AG04449 (cell line): ENCODE results near the gene GPR137B.
A peak's percentile ranks its signal among the peaks of the same experiment; 100 is the strongest.

Experiments used
- CTCF ChIA-PET: fragments of 350-600 bp; formaldehyde crosslinking; extraction: SDS; loops from one replicate; lab custom pipeline; 2021; ENCODE audit warnings: antibody characterized with exemption; lab: Yijun Ruan, JAX
- POLR2A ChIA-PET: fragments of 400-600, 350-600 bp; formaldehyde crosslinking; extraction: SDS; loops from one replicate; lab custom pipeline; 2020; ENCODE audit warnings: antibody characterized with exemption, inconsistent platforms; lab: Yijun Ruan, JAX
- DNase-seq: peaks from one replicate; pipeline ENCODE4 v3.0.0-alpha.2; 2010; ENCODE audit warnings: low read depth, low spot score
- H3K4me3 ChIP-seq: 2 replicates; pipeline ENCODE4 v1.5.1; 2011; ENCODE audit warnings: low read depth, mild to moderate bottlenecking, control low read depth, low read length
- TF ChIP-seq, protein P1 (sequence below): IDR thresholded peaks from one replicate; pipeline ENCODE4 v1.5.1; 2011; ENCODE audit warnings: mild to moderate bottlenecking, moderate library complexity, low read length, control low read depth, inconsistent platforms; ENCODE audit not compliant: insufficient read depth; ENCODE audit errors: missing control alignments

The GPR137B gene

DNA sequence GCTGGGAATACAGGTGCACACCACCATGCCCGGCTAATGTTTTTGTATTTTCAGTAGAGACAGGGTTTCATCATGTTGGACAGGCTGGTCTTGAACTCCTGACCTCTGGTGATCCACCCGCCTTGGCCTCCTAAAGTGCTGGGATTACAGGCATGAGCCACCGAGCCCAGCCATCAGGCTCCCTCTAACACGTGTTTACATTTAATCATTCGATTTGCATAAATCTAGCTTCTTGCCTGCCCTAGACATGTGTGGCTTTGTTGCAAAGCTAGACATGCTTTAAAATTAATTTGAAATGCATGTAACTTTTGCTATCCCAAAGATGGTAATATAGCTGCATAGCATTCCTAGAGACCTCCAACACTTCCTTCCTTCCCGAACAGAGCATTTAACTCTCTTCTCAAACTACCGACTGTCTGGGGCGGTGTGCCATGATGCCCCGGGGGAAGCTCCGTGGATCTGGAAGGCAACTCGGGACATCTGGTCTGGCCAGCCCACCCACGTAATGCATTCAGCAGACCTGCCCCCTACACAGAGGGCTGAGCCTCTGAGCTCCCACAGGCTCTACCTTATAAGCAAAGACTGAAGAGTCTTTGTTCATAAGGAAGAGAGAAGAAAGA is 42.9 kb upstream of the GPR137B start:
- POLR2A ChIA-PET = no interaction called here
- CTCF ChIA-PET = interaction anchor here (0.6 to 1.3 kb wide), 10 partner anchors 10 to 1457 kb away, joined by 3 to 6 read pairs (median 3); no protein-coding TSS in a partner anchor
- no peak overlapping the region for H3K4me3 ChIP-seq
- TF ChIP-seq, protein P1, sequence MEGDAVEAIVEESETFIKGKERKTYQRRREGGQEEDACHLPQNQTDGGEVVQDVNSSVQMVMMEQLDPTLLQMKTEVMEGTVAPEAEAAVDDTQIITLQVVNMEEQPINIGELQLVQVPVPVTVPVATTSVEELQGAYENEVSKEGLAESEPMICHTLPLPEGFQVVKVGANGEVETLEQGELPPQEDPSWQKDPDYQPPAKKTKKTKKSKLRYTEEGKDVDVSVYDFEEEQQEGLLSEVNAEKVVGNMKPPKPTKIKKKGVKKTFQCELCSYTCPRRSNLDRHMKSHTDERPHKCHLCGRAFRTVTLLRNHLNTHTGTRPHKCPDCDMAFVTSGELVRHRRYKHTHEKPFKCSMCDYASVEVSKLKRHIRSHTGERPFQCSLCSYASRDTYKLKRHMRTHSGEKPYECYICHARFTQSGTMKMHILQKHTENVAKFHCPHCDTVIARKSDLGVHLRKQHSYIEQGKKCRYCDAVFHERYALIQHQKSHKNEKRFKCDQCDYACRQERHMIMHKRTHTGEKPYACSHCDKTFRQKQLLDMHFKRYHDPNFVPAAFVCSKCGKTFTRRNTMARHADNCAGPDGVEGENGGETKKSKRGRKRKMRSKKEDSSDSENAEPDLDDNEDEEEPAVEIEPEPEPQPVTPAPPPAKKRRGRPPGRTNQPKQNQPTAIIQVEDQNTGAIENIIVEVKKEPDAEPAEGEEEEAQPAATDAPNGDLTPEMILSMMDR = no peak
- DNase-seq = no peak

DNA sequence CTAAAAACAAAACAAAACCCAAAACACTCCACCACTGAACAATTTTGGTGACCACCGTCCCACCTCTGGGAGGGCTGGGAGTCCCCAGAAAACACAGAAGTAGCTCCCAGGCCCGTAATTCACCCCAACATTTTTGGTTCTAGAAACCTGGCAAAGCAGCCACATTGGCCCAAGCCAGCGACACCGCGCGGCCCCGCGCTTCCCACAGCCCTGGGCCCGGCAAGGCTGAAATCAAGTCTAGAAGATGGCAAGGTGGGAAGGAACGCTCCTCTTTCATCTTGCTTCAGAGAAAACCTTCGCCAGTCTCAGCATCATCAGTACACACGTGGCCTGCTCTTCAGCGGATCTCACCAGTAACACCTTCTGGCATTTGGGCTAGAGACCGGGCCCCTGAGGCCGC is 41.5 kb upstream of the GPR137B start:
- no peak for DNase-seq
- TF ChIP-seq, protein P1 = no peak
- CTCF ChIA-PET = interaction anchor here (1.0 to 1.2 kb wide), 2 partner anchors 36 to 647 kb away, joined by 3 to 4 read pairs; partner anchors contain the start of gene NID1
- H3K4me3 ChIP-seq = no peak overlapping the region
- POLR2A ChIA-PET = no interaction called here

DNA sequence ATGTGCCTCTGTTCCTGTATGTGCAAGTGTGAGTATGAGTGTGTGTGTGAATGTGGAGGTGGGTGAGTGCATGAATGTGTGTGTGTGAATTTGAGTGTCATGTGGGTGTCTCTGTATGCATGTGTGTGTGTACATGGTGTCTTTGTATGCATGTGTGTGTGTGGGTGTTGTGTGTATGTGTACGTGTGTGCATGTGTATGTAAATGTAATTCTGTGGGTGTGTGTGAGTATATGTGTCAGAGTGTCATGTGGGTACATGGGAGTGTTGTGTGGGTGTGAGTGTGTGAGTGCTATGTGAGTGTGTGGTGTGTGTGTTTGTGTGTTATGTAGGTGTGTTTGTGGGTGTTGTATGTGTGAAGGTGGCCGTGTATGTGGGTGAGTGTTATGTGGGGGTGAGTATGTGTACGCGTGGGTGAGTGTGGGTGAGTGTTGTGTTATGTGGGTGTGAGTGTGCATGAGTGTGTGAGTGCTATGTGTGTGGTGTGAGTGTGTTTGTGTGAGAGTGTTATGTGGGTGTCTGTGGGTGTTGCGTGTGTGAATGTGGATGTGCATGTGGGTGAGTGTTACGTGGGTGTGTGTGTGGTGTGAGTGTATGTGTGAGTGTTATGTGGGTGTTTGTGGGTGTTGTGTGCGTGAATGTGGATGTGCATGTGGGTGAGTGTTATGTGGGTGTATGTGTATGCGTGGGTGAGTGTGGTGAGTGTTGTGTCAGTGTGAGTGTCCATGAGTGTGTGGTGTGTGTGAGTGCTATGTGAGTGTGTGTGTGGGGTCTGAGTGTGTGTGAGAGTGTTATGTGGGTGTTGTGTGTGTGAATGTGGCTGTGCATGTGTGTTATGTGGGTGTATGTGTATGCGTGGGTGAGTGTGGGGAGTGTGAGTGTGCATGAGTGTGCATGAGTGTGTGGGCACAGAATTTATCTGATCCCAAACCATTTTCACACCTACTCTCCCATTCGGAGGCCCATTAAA is 40.8 kb upstream of the GPR137B start:
- DNase-seq = no peak
- POLR2A ChIA-PET = no interaction called here
- H3K4me3 ChIP-seq = no peak overlapping the region
- TF ChIP-seq, protein P1 = no peak
- CTCF ChIA-PET = interaction anchor here (12.2 kb wide), 1 partner anchor 386 kb away, joined by 171 read pairs; no protein-coding TSS in a partner anchor

DNA sequence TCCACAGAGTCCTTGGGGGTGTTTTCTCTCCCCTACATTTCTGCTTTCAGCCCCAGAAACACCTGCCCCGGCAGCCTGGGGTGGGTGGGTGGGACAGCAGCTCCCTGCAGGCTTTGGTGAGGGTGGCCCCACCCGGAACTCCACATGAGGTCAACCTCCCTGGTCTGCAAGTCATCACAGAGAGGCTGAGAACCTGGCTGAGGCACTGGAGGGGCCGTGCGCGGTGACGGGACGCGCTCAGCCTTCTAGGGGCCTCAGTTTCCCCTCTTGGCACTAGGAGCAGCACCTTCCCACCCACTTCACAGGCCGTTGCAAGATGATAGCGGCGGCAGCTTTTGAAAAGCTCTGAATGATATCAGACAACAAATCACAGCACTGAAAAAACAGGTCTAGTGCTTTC is 39.7 kb upstream of the GPR137B start:
- TF ChIP-seq, protein P1 = no peak
- CTCF ChIA-PET = interaction anchor here (0.7 to 12.2 kb wide), 6 partner anchors 9 to 435 kb away, joined by 3 to 171 read pairs (median 6); no protein-coding TSS in a partner anchor
- DNase-seq = no peak
- no peak overlapping the region for H3K4me3 ChIP-seq
- POLR2A ChIA-PET = no interaction called here

DNA sequence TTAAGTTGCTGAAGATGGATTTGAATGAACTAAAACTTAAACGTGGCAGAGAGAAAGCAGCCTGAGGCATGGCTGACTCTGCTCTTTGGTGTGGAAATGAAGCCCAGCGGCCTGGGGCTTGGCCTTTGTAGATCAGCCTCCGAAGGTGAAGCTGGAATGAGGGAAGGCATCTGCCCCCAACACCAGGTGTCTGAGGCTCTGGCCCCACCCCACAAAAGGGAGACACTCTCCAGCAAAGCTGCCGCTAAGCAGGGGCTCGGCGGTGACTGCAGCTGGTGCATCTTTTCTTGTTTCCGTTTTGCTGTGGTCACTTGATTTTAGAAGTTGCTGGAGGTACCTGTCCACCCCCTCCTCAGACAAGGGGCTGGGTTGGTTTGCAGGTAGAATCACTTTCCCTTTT is 39.3 kb upstream of the GPR137B start:
- TF ChIP-seq, protein P1 = no peak
- H3K4me3 ChIP-seq = no peak overlapping the region
- ChIA-PET CTCF (interaction anchor here (0.7 to 12.2 kb wide), 6 partner anchors 9 to 441 kb away, joined by 3 to 171 read pairs (median 8); no protein-coding TSS in a partner anchor), POLR2A (no interaction called here)
- no peak for DNase-seq

DNA sequence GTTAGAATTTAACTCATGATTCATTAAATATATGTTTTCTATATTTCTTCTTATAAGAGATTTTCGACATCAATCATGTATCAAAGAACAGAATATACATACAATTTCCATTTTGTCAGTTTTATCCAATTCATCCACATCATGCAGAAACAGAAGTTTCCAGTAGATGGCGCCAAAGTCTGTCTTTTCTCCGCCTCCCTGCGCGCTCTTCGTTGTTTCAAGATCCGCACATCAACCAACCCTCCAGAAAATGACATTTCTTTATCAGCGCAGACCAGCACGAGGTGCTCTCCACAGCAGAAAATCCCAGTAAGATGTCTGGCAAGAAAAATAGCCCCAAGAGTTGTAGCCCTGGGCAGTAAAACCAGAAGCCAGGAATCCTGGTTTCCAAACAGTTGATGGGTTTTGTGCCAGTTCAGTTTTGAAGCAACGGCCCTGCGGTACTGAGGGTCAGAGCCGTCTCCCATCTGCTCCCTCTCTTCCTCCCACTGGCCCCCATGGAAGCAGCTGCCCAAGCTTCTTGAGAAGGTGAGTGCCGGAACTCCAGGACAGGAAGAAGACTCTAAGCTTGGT is 38.6 kb upstream of the GPR137B start:
- TF ChIP-seq, protein P1 = peak; percentile 56
- H3K4me3 ChIP-seq = no peak overlapping the region
- no peak for DNase-seq
- POLR2A ChIA-PET = interaction anchor here (0.7 kb wide), 1 partner anchor 10 kb away, joined by 3 read pairs; no protein-coding TSS in a partner anchor
- CTCF ChIA-PET = interaction anchor here (0.6 to 12.2 kb wide), 16 partner anchors 8 to 501 kb away, joined by 3 to 171 read pairs (median 6); partner anchors contain the start of gene HEATR1
